ENCODE data around the gene ELOA.
A peak's percentile ranks its signal among the peaks of the same experiment; 100 is the strongest.
"Not testable (repeated sequence)": the region's sequence is repeated elsewhere in the genome, so short reads cannot be mapped to it uniquely, and the experiment has no call there.

Gene ELOA

DNA sequence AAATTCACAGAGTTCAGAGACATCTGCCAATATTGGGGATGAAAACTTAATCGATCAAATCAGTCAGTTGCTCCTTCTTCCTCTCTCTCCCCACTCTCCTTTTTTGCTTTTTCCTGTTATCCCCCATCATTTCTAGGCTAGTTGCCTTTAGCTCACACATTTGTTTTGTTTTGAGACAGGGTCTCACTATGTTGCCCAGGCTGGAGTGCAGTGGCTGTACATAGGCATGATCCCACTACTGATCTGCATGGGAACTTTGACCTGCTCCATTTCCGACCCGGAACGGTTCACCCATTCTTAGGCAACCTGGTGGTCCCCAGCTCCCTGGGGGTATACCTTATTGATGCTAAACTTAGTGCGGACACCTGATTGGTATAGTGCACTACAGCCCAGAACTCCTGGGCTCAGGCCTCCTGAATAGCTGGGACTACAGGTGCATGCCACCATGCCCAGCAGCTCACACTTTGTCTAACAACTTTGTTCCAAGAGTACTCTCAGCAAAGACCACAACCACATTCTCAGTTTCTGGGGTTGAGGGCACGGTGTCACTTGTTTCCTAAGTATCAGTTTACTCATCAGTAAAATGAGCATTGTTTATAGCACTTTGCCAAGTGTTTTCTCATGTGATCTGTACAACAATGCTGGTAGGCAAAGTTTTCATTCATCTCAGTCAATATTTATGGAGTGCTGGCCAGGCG is 6.7 kb upstream of the ELOA start:
- DNase-seq = no peak

DNA sequence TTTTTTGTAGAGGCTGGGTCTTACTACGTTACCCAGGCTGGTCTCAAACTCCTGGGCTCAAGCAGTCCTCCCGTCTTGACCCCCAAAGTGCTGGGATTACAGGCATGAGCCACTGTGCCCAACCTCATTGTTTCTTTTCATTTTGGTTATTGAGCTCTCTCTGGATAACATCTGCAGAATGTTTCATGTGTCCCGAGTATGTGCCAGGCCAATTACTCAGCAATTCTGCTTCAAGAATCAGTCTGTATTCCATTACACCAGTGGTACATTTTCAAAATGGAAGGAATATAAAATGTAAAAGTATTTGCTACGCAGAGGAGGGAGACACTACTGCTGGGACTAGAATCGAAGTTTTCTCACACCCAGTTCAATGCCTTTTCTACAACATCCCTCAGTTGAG is 1.7 kb upstream of the ELOA start:
- DNase-seq = no peak

- no peak for DNase-seq
Measured at GRCh38 chr1:23742670-23743286, 493 bp upstream of the ELOA start.

DNA sequence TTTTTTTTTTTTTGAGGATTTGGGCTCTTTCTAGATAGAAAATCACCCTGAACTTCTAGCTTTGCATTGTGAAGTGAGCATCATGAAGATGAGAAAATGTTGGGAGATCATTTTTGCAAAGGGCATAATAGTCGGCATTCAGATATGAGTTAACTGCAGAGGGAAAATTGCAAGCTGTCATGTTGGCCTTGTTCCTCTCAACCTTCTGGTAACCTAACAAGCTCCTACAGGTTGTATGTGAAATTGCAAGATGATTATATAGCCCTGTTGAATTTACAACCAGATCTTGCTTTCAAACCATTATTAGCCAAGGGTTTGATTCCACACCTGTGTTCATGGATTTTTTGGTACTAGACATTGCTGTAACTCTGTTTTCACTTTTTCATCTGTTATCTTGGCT is 2.2 kb downstream of the ELOA start:
- DNase-seq = no peak

DNA sequence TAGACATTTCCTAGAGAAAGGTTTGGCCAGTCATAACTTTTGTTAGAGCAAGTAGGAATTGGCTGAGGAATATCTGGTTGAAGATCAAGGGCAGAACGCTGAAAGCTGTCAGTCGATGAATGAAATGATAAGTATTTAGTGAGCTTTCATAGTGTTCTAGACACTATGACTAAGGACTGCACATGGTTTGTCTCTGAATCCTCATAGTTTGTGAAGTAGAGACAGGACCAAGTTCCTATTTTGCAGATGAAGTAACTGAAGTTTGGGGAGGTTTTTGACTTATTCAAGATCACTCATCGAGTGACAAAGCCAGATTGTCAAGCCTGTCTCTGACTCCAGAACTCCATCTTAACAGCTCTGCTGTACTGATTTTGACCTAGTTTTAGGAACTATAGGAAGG is 4.7 kb downstream of the ELOA start:
- no peak for DNase-seq

DNA sequence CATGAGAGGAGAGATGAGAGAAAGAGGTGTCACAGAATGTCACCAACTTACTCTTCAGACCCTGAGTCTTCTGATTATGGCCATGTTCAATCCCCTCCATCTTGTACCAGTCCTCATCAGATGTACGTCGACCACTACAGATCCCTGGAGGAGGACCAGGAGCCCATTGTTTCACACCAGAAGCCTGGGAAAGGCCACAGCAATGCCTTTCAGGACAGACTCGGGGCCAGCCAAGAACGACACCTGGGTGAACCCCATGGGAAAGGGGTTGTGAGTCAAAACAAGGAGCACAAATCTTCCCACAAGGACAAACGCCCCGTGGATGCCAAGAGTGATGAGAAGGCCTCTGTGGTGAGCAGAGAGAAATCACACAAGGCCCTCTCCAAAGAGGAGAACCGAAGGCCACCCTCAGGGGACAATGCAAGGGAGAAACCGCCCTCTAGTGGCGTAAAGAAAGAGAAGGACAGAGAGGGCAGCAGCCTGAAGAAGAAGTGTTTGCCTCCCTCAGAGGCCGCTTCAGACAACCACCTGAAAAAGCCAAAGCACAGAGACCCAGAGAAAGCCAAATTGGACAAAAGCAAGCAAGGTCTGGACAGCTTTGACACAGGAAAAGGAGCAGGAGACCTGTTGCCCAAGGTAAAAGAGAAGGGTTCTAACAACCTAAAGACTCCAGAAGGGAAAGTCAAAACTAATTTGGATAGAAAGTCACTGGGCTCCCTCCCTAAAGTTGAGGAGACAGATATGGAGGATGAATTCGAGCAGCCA is 8.0 kb downstream of the ELOA start:
- peak; percentile 23 for DNase-seq

- DNase-seq = no peak
Measured at GRCh38 chr1:23751815-23752200, 8.5 kb downstream of the ELOA start.

- DNase-seq = no peak
Measured at GRCh38 chr1:23752909-23753308, 9.6 kb downstream of the ELOA start.

DNA sequence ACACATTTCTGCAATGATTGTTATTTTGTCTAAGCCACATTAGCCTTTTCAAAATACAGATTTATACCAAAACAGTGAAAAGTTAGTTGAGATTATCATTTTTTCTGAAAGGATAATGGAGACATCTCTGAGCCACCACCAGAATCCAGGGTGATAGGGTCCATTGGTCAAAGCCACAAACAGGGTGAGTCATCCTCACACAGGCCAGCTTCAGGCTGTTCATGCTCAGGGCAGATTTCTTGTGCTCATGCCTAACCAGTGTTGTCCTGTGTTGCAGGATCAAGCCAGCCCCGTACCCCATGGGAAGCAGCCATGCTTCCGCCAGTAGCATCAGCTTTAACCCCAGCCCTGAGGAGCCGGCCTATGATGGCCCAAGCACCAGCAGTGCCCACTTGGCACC is 13.4 kb downstream of the ELOA start:
- DNase-seq = no peak

DNA sequence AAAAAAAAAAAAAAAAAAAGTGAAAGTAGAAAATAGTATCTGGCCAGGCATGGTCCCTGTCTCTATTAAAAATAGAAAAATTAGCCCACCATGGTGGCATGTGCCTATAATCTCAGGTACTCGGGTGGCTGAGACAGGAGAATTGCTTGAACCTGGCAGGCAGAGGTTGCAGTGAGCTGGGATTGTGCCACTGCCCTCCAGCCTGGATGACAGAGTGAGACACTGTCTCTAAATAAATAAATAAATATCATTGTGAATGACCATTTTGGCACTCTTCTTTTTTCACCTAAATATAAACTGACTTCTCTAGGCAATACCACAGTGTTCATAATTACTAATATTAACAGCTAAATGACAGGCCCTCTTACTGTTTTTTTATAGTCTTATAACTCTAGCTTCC is 14.5 kb downstream of the ELOA start:
- no peak for DNase-seq

- DNase-seq = no peak
Measured at GRCh38 chr1:23759277-23759676, 16.0 kb downstream of the ELOA start.

DNA sequence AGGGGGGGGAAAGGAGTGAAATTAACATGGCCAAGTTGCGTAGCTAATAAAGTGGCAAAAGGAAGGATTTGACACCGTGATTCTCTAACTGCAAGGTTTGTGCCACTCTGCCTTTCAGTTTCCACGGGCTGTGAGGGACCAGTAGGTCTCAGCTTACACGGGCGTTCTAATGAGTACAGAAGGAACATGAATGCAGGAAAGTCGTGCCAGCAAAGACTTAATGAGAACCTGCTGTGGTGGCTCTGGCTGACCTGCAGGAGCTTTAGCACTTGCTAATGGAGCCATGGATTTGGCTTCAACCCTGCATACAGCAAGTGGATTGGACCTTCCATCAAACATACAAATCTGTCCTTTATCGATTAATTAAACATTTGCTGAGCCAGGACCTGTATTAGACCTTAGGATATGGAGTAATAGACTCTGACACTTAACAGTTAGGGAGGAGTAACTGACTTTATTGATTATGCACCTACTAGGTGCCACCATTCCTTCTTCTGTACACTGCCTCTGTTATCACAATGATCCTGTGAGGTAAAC is 19.8 kb downstream of the ELOA start:
- no peak for DNase-seq

DNA sequence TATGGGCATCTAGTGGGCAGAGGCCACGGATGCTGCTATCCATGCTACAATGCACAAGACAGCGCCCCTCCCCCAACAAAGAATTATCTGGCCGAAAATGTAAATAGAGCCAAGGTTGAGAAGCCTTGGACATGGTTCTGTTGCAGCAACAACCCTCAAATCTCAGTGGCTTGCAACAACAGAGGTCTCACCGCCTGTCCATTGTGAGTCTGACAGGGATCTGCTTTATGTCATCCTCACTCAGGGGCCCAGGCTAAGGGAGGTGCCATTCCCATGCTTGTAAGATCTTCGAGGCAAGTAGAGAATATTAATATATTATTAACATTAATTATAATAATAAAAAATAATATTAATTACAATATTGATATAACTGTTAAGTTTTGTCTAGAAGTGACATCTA is 25.5 kb downstream of the ELOA start:
- no peak for DNase-seq

DNA sequence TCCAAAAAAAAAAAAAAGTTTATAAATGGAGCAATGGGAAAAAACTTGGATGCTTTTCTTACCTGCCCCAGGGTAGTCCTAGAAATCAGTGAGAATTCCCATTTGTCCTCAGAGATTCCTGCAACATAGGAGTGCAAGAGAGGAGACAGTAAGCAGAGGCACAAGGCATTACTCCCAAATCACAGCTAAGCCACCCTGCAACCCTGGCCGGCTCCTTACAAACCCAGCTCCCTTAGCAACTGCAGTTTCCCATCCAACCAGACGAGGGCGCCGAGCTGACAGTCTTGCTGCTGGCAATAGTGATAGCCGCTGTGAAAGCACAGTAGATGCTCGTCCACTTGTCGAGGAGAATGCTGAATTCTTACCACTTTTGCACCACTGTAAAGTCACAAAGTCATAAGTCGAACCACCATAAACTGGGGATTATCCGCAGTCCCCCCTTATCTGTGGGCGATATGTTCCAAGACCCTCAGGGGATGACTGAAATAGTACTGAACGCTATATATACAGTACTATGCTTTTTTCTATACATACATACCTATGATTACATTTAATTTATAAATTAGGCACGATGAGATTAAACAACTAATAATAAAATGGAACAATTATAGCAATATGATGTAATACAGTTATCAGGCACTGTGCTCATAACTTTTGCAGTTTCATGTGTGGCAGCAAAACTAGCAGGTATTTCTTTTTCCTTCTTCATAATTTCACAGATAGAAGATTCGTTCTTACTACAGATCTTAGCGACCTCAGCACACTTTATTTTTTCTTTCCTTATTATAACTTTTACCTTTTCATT is 29.0 kb downstream of the ELOA start:
- DNase-seq = peak; percentile 87

DNA sequence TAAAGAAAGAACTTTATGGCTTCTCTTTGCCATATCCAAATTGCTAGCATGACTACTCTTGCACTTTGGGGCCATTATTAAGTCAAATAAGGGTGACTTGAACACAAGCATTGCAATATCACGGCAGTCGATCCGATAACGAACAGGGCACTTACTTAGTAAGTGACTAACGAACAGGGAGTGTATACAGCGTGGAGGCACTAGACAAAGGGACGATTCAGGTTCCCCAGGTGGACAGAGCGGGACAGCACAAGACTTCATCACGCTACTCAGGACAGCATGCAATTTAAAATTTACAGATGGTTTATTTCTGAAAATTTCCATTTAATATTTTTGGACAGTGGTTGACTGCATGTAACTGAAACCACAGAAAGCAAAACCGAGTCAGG is 29.6 kb downstream of the ELOA start:
- no peak for DNase-seq

GRCh38 chr1:23774174-23774880 is 31.1 kb downstream of the ELOA start:
- DNase-seq = no peak

DNA sequence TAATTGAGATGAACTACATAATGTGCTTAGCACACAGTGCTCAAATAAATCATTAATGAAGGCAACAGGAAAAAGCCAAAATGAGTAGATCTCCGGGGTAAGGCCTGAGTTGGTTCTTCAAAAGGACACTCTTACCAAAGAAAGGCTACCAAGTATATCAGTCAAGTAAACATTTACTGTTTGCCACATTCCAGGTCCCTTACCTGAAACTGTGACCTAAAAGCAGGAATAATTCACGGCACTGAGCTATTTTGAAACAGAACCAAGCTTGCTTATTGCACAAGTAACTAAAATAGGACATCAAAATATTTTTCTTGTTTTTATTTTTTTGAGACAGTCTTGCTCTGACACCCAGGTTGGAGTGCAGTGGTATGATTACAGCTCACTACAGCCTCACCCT is 32.9 kb downstream of the ELOA start:
- DNase-seq = no peak

GRCh38 chr1:23777979-23778814 is 34.9 kb downstream of the ELOA start, which contains the start of gene PITHD1:
Gene PITHD1, plus strand, starts transcription at chr1:23778418. Its CDS starts 98 bp downstream, at chr1:23778516.
- peak; percentile 83 for DNase-seq

GRCh38 chr1:23779826-23780371 is 36.6 kb downstream of the ELOA start:
- DNase-seq = no peak

DNA sequence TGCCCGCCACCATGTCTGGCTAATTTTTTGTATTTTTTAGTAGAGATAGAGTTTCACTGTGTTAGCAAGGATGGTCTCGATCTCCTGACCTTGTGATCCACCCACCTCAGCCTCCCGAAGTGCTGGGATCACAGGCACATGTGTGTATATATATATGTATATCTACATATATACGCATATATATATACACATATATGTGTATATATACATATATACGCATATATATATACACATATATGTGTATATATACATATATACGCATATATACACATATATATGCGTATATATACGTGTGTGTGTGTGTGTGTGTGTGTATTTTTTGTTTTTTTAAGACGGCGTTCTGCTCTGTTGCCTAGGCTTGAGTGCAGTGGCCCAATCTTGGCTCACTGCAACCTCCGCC is 39.9 kb downstream of the ELOA start:
- DNase-seq = not testable (repeated sequence)

GRCh38 chr1:23784846-23785245 is 41.6 kb downstream of the ELOA start:
- DNase-seq = no peak

All from activated T-cell treated with anti-CD3 and anti-CD28 coated beads, Interleukin-2, amount 50 U/mL, for 1 hour (primary cell).